Measurements from ENCODE around the gene EFCAB6.

DNA sequence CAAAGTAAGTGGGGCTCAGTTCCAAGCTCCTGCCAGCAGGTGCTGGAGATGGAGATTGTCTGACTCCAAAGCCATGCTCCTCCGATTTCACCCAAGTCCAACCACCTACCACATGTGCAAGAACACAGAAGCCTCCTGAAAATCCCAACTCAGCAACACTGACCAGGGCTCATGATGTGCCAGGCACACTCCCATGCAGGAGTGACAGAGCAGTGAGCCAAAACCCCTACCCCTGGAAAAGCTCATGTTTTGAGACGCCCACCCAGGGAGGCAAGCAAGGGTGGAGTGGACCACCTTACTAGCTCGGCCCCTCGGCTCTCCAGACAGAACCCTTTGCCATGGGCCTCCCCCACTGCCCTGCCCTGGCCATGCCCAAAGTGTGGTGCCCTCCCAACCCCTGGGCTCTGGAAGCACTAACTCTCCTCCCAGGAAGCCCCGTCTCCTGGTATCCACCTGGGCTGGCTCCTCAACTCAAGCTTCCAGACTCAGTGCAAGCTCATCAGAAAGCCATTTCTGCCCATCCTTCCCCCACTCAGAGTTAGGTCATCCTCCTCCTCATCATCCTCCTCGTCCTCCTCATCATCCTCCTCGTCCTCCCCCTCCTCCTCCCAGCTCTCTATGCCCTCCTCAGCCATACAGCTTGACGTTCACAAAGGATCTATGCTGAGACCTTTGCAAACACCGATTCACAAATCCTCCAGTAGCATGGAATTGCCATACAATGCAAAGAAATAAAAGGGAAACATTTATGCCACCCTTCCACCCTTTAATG lies 245.4 kb downstream of the EFCAB6 start:
- TF ChIP-seq, protein P1, sequence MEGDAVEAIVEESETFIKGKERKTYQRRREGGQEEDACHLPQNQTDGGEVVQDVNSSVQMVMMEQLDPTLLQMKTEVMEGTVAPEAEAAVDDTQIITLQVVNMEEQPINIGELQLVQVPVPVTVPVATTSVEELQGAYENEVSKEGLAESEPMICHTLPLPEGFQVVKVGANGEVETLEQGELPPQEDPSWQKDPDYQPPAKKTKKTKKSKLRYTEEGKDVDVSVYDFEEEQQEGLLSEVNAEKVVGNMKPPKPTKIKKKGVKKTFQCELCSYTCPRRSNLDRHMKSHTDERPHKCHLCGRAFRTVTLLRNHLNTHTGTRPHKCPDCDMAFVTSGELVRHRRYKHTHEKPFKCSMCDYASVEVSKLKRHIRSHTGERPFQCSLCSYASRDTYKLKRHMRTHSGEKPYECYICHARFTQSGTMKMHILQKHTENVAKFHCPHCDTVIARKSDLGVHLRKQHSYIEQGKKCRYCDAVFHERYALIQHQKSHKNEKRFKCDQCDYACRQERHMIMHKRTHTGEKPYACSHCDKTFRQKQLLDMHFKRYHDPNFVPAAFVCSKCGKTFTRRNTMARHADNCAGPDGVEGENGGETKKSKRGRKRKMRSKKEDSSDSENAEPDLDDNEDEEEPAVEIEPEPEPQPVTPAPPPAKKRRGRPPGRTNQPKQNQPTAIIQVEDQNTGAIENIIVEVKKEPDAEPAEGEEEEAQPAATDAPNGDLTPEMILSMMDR (conservative IDR thresholded peaks at IDR 0.05; ENCODE audit: low read length) = no peak
- TF ChIP-seq EZH2phosphoT487 (IDR thresholded peaks at IDR 0.05; ENCODE audit: borderline replicate concordance) = no peak
